GM19099 (cell line): ENCODE data around the gene XAGE1B.
"Not testable (repeated sequence)": the region's sequence is repeated elsewhere in the genome, so short reads cannot be mapped to it uniquely, and the experiment has no call there.

Experiments used
- POLR2A ChIP-seq: IDR thresholded peaks from 3 replicates; pipeline ENCODE4 v1.6.1; 2011; ENCODE audit warnings: low read depth; ENCODE audit not compliant: insufficient read length; ENCODE audit errors: extremely low read depth

XAGE1B gene, protein sequence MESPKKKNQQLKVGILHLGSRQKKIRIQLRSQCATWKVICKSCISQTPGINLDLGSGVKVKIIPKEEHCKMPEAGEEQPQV

DNA sequence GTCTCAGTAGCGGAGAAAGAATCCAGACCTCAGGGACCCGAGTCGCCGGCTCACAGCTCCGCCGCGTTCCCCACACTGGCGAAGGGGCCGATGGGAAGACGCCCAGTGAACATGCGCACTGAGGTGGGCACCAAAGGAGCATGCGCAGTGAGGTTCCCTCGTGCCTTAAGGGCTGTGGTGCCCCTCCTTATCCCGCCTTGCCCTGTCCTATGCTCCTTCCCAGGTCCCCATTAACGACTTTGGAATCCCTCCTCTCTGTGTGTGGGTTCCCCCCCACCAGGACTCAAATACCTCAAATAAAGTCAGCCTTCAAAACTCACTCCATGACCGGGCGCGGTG is at the start of gene XAGE1B:
Gene XAGE1B (minus strand): TSS at position 77 of the 339 bp plus-strand sequence. CDS start 1,536 bp downstream, outside the sequence.
- not testable (repeated sequence) for TF ChIP-seq POLR2A

DNA sequence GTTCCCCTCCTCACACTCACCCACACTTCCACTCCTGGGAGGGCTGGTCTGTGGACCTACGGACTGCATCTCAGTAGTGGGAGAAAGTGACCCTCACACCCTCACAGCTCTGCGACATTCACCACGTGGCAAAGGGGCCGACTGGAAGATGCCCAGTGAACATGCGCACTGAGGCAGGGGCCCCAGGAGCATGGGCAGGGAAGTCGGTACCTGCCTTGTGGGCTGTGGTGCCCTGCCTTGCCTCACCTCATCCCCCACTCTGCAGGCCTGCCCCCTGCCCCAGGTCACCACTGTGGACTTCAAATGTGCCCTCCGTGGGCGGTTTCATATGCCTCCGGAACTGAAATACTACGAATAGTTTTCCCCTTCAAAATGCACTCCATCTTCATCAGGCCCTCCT is 46.2 kb upstream of the XAGE1B start:
- TF ChIP-seq POLR2A = no peak

DNA sequence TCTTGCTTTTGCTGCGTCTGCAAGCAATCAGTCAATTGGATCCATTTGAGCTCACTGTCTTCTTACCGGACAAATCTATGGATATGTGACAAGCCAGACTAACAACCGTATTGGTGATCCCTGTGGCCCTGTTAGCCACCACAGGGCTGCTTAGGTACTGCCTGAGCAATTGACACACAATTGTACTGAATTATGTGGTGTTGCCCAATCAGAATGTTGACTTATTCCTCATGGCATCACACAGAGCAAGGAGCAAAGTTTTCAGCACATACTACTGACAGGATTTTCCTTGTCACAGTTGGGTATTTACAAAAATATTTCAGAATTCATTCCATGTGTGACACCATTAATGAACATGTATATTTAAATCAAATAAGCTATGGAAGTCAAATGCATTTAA is 41.3 kb upstream of the XAGE1B start:
- TF ChIP-seq POLR2A = no peak

DNA sequence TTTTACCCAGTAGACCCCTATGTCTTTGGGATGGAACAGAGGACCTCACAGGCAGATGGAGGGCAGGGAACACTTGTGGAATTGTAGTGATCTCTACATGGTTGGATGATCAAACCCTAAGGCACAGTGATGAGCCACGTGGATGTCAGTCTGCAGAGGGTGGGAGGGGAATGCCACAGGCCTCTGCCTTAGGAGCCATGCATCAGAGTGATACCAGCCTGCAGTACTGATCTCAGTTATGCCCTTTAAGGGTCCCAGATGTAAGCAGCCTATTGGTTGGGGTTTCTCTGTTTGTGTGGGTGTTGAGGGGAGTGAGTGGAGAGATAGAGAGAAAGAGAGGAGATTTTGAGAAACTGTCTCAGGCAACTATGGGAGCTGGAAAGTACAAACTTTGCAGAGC is 39.9 kb upstream of the XAGE1B start:
- TF ChIP-seq POLR2A = no peak

DNA sequence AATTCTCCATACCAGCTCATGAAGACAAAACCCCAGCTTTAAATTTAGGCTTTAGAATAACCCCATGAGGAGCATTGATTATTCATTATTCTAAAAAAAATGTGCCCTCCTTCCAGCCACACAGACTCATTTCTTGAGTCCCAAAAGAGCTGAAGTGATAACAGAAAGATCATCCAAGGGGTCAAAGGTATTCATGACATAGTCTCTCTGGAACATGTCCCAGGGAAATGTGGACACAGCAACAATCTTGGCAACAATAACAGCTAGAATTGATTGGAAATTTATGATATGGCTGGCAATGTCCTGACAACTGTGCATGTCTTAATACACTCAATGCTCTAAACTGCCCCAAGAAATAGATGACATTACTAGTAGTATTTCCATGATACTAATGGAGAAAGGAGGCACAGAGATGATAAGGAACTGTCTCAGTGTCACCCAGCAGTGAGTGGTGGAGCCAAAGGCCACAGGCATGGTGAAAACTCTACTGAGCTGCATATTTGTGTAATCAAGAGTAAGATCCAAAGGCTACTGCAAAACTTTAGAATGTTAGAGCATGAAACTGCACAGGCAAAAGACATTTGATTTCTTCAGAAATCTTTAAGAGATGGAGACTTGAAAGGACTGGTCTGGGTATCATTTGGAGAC is 37.3 kb upstream of the XAGE1B start:
- no peak for TF ChIP-seq POLR2A

DNA sequence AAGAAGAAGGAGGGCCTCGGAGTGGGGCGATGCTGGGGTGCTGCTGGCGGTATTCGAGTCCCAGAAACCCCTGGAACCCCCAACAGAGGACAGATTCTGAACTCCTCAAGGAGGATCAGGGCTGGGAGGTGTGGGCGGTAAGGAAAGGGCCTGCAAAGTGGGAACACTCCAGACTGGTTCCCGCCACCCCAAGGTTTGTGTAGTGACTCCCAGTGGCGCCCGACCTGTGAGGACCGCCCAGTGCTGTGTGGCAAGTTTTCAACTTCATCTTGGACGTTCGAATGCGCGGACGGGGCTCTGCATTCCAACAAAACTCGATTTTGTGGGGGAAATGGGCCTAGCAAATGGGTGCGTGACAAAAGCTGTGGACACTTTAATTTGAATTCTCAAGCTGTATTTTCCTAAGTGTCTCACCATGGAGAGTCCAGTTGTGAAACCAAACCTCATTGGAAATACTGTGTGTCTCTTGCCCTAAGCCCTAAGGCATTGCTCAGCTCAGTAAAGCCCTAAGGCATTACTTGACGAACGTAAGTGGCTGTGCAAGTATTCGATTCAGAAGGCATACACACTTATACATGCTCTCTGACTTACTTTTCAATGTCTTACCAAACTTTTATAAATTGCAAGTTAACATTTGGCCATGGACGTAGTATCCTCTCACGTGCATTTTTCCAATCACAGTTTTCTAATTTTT is 27.4 kb upstream of the XAGE1B start:
- no peak for TF ChIP-seq POLR2A

DNA sequence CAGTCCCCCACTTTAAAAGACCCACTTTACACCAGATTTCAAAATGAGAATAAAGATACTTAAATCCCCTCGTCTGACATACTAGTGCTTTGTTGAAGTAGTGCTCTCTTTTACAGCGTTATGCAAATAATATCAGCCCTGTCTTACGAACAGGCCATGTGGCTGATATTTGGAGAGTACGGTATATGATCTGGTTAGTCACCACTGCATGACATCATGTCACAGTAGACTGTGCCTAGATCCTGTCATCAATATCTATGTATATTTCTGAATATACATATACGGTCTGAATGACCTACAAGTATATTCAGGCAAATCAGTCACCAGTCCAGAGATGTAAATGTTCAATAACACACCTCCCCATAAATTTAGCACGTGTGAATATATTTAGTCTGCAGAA is 25.4 kb upstream of the XAGE1B start:
- no peak for TF ChIP-seq POLR2A

DNA sequence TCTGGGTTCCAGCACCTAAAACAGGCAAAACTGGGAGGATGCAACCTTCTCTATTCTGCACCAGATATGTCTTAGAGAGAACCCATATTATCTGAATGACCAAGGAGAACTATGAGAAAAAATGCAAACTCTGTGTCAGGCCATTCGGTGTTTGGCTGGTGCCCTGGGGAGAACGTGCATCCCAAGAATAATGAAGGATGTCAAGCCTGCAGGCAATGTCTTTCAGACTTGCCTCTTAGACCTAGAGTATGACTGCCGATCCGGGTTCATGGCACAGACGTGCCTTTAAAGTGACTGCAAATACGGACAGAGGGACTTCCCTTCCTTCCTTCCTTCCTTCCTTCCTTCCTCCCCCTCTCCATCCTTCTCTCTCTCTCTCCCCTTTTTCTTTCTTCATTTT is 6.9 kb downstream of the XAGE1B start:
- TF ChIP-seq POLR2A = no peak

DNA sequence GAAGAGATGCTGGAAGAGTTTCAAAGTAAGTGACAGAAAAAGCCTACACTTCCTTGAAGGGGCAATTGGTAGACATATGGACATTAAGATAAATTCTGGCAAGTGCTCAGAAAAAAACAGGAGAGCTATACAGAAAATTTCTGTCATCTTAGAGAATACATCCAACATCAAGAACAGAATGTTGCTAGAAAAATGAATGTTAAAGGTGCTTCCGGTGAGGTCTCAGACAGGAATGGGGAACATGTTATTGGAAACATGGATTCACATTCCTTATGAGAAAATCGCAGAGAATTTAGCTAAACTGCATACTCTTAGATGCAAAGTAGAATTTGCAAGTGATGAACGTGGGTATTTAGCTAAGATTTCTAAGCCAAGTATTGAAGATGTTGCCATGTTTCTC is 9.5 kb downstream of the XAGE1B start:
- no peak for TF ChIP-seq POLR2A

DNA sequence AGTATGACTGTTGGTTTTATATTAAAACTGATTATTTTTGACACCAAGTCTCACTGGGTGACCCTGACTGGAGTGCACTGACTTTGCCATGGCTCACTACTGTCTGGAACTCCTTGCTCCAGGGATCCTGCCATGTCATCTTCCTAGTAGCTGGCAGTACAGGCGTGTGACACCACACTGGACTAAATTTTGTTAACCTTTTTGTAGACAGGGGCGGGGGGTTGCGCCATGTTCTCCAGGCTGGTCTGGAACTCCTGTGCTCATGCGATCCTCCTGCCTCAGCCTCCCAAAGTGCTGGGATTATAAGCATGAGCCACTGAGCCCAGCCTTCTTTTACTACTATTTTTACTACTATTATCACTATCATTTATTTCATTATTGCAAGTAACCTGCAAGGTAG is 12.3 kb downstream of the XAGE1B start:
- TF ChIP-seq POLR2A = no peak

DNA sequence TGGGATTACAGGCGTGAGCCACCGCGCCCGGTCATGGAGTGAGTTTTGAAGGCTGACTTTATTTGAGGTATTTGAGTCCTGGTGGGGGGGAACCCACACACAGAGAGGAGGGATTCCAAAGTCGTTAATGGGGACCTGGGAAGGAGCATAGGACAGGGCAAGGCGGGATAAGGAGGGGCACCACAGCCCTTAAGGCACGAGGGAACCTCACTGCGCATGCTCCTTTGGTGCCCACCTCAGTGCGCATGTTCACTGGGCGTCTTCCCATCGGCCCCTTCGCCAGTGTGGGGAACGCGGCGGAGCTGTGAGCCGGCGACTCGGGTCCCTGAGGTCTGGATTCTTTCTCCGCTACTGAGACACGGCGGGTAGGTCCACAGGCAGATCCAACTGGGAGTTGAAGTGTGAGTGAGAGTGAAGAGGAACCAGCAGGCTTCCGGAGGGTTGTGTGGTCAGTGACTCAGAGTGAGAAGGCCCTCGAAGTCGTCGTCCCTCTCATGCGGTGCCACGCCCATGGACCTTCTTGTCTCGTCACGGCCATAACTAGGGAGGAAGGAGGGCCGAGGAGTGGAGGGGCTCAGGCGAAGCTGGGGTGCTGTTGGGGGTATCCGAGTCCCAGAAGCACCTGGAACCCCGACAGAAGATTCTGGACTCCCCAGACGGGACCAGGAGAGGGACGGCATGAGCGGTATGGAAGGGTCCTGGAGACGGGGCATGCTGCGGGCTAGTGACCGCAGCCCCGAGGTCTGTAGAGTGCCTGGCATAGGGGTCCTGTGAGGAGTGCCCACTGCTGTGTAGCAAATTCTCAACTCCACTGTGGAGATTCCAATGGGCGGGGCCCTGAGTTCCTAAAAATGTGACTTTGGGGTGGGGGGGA is 21.1 kb downstream of the XAGE1B start, which contains the start of gene XAGE1A:
Gene XAGE1A (plus strand): TSS at position 264 of the 874 bp plus-strand sequence. CDS start 1,554 bp downstream, outside the sequence.
- not testable (repeated sequence) for TF ChIP-seq POLR2A
